Progenitor cell of endocrine pancreas (in vitro differentiated cells): Measurements from ENCODE around the gene MYH9. TPM values are rescaled to one million over a fixed set of nuclear protein-coding genes. Genes with fewer than 3 reads are reported as not detected.

Experiments used
- DNase-seq: peaks from one replicate; pipeline ENCODE4 v3.0.0; 2021; ENCODE audit warnings: low spot score; ENCODE audit not compliant: unreplicated experiment
- H3K27ac Mint-ChIP-seq: 2 replicates; pipeline ENCODE4 v1.8.0; 2021; ENCODE audit warnings: mild to moderate bottlenecking, moderate library complexity, mixed read lengths
- H3K27me3 Mint-ChIP-seq: 2 replicates; pipeline ENCODE4 v1.8.0; 2021; ENCODE audit warnings: mixed read lengths
- H3K36me3 Mint-ChIP-seq: 2 replicates; pipeline ENCODE4 v1.8.0; 2022; ENCODE audit warnings: mixed read lengths; ENCODE audit not compliant: insufficient read depth
- H3K4me1 Mint-ChIP-seq: 2 replicates; pipeline ENCODE4 v1.8.0; 2021; ENCODE audit warnings: low read depth, mixed read lengths
- H3K4me3 Mint-ChIP-seq: 2 replicates; pipeline ENCODE4 v1.8.0; 2021; ENCODE audit warnings: low read depth, mild to moderate bottlenecking, moderate library complexity, mixed read lengths
- H3K9me3 Mint-ChIP-seq: 2 replicates; pipeline ENCODE4 v1.8.0; 2021; ENCODE audit warnings: low read depth, mixed read lengths
- total RNA-seq: library from RNA; stranded (reverse); gene quantifications from 2 replicates; pipeline ENCODE4 v1.2.1, GENCODE V29; 2021
- TF ChIP-seq, protein P1 (sequence below): fragments of 200-600 bp; sonication (generic); IDR thresholded peaks from one replicate; pipeline ENCODE4 v1.5.0; 2021; ENCODE audit warnings: antibody characterized with exemption, mild to moderate bottlenecking; ENCODE audit not compliant: unreplicated experiment

MYH9 gene
- total RNA-seq, 1 donor from 2014 or later: 299 TPM

DNA sequence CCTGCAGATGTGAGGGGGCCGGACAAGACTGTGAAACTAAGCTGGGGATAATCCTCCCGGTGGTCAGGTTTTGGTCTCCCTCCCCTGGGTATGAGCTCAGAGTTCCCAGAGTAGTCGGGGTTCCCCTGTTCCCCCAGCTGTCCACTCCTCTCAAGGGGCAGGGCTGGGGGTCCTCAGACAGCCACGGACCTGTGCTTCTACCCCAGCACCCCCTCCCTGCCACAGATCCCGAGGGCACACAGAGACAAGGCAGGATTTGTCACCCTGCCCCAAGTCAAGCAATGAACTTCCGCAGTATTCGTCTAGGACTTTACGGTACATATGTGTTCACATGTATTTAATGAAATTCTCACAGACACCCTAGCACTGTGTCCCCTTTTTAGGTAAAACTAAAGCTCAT, 89.6 kb downstream of the MYH9 start:
- TF ChIP-seq, protein P1, sequence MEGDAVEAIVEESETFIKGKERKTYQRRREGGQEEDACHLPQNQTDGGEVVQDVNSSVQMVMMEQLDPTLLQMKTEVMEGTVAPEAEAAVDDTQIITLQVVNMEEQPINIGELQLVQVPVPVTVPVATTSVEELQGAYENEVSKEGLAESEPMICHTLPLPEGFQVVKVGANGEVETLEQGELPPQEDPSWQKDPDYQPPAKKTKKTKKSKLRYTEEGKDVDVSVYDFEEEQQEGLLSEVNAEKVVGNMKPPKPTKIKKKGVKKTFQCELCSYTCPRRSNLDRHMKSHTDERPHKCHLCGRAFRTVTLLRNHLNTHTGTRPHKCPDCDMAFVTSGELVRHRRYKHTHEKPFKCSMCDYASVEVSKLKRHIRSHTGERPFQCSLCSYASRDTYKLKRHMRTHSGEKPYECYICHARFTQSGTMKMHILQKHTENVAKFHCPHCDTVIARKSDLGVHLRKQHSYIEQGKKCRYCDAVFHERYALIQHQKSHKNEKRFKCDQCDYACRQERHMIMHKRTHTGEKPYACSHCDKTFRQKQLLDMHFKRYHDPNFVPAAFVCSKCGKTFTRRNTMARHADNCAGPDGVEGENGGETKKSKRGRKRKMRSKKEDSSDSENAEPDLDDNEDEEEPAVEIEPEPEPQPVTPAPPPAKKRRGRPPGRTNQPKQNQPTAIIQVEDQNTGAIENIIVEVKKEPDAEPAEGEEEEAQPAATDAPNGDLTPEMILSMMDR: no peak
- Mint-ChIP-seq H3K9me3 (no peaks in the 10 kb centered on the region), H3K4me1 (no peaks in the 10 kb centered on the region), H3K4me3 (no peak overlapping the region), H3K36me3 (peaks cover 37% of the 10 kb centered on the region), H3K27ac (peak overlapping the region; percentile 37), H3K27me3 (no peaks in the 10 kb centered on the region)
- no peak for DNase-seq

DNA sequence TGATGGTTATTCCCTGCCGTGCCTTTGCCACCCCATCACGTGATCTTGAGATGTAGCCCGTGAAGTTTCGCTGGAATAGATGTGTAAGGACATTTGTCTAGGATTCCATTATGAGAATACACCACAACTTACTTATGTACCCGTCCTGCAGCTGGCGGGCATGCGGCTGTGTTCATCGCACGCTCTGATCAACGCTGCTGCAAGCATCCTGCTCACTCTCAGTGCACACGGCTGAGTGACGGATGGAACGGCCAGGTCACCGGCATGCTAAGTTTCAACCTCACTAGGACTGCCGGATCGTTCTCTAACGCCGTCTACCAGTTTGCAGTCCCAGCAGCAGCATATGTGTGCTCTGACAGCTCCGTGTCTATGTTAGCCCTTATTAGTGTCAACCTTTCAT, 90.2 kb downstream of the MYH9 start:
- no peaks in the 10 kb centered on the region for H3K4me1 Mint-ChIP-seq
- DNase-seq: no peak
- H3K36me3 Mint-ChIP-seq: peaks cover 39% of the 10 kb centered on the region
- H3K4me3 Mint-ChIP-seq: no peak overlapping the region
- H3K9me3 Mint-ChIP-seq: no peaks in the 10 kb centered on the region
- no peak overlapping the region for H3K27ac Mint-ChIP-seq
- TF ChIP-seq, protein P1: no peak
- no peaks in the 10 kb centered on the region for H3K27me3 Mint-ChIP-seq

DNA sequence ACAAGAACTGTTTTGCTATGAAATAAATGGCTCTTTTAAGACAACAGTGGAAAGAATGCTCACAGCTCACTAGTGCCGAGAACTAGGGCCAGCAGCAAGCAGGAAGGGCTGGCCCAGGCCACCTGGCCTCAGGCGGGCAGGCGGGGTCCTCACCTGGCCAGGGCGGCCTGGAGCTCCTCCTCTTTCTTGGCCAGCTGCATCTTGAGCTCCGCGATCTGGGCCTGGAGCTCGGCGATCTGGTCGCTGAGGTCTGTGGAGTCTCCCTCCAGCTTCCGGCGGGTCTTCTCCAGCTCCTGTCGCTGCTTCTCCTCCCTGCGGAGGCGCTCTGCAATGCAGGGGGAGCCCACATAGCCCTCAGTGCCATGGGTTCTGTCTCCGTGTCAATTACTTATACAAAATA, 91.1 kb downstream of the MYH9 start:
- H3K27me3 Mint-ChIP-seq: no peaks in the 10 kb centered on the region
- no peak overlapping the region for H3K27ac Mint-ChIP-seq
- peaks cover 4% of the 10 kb centered on the region for H3K9me3 Mint-ChIP-seq
- H3K4me3 Mint-ChIP-seq: no peak overlapping the region
- no peaks in the 10 kb centered on the region for H3K4me1 Mint-ChIP-seq
- TF ChIP-seq, protein P1: no peak
- no peak for DNase-seq
- peaks cover 46% of the 10 kb centered on the region for H3K36me3 Mint-ChIP-seq

DNA sequence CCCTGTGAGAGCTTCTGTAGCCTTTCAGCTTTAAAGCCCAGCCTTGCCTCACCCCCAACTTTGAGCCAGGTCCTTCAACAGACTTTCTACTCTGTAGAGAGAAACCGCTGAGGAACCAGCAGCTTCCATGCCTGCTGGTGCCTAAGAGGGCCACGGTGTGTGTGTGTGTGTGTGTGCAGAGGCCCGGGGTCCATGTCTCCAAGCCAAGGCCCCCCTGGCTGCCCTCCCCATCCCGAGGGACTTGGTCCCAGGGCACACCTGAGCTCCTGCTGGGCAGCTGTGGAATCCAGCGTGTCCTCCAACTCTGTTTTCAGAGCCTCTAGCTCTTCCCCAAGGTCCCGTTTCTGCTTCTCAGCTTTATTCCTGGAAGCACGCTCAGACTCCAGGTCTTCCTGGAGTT, 92.5 kb downstream of the MYH9 start:
- Mint-ChIP-seq H3K27ac (no peak overlapping the region), H3K4me1 (no peaks in the 10 kb centered on the region), H3K4me3 (no peak overlapping the region), H3K9me3 (peaks cover 5% of the 10 kb centered on the region), H3K27me3 (no peaks in the 10 kb centered on the region), H3K36me3 (peaks cover 46% of the 10 kb centered on the region)
- no peak for DNase-seq
- TF ChIP-seq, protein P1: no peak

DNA sequence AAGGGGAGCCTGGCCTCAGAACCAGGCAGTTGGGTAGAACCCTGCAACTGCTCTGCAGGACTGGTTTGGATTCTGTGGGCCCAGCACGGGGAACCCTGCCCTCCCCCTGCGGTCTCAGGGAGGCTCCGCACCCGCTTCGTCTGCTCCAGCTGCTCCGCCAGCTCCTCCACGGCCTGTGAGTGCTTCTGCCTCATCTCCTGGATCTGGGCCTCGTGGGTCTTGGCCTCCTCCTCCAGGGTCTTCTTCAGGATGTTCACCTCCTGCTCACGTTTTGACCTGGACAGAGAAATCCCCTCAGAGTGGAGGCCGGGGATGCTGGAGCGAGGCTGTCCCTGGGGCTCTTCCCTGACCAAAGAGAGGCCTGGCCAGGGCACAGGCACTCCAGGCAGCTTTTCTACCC, 93.0 kb downstream of the MYH9 start:
- Mint-ChIP-seq H3K27me3 (no peaks in the 10 kb centered on the region), H3K4me3 (no peak overlapping the region), H3K9me3 (peaks cover 5% of the 10 kb centered on the region), H3K27ac (no peak overlapping the region), H3K4me1 (no peaks in the 10 kb centered on the region), H3K36me3 (peaks cover 50% of the 10 kb centered on the region)
- DNase-seq: no peak
- TF ChIP-seq, protein P1: no peak

DNA sequence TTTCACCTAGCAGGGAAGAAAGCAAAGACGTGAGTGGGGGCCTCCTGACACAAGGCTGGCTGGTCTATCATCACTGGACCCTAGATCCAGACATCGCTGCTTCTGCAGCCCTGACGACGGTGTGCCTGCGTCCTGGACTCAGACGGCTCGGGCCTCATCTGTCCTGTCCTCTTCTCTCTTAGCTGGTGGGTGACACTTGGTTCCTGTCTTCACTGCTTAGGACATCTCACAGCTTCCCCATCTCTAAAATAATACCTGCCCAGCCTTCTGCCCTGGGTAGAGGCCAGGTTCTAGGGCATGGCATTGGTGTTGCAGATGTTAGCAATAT, 93.5 kb downstream of the MYH9 start:
- no peak overlapping the region for H3K4me3 Mint-ChIP-seq
- TF ChIP-seq, protein P1: no peak
- no peaks in the 10 kb centered on the region for H3K4me1 Mint-ChIP-seq
- H3K27ac Mint-ChIP-seq: no peak overlapping the region
- peaks cover 5% of the 10 kb centered on the region for H3K9me3 Mint-ChIP-seq
- H3K27me3 Mint-ChIP-seq: no peaks in the 10 kb centered on the region
- DNase-seq: no peak
- H3K36me3 Mint-ChIP-seq: peaks cover 54% of the 10 kb centered on the region
